GM06990 (cell line): Measurements from ENCODE around the gene SIGLEC1.

Experiments
- DNase-seq: peaks from one replicate; pipeline ENCODE4 v3.0.0-alpha.2; 2011; ENCODE audit not compliant: insufficient read length; ENCODE audit errors: extremely low read depth
- H3K27me3 ChIP-seq: replicated peaks from 2 replicates; pipeline ENCODE4 v1.6.0; 2011; ENCODE audit warnings: low read length; ENCODE audit not compliant: control insufficient read depth, insufficient read depth
- H3K36me3 ChIP-seq: 2 replicates; pipeline ENCODE4 v1.5.1; 2011; ENCODE audit warnings: low read length; ENCODE audit not compliant: control insufficient read depth, insufficient read depth
- H3K4me3 ChIP-seq: replicated peaks from 2 replicates; pipeline ENCODE4 v1.5.1; 2011; ENCODE audit warnings: low read depth, mild to moderate bottlenecking, control low read depth, low read length
- CTCF ChIP-seq: IDR thresholded peaks from 2 replicates; pipeline ENCODE4 v1.5.1; 2011; ENCODE audit warnings: low read length, control low read depth, mild to moderate bottlenecking, inconsistent platforms; ENCODE audit not compliant: insufficient read depth, poor library complexity, severe bottlenecking

The SIGLEC1 gene

GRCh38 chr20:3663031-3663701 is 49.2 kb downstream of the SIGLEC1 start, which contains the start of gene GFRA4:
Gene GFRA4, minus strand, starts transcription at chr20:3663399. Its CDS starts 0 bp downstream, at chr20:3663399.
- Histone ChIP-seq H3K27me3 (peaks cover 2% of the 10 kb centered on the region; the same call in 1 of the 2 replicates), H3K36me3 (no peaks in the 10 kb centered on the region), H3K4me3 (no peak within 1 kb of the TSS)
- no peak for TF ChIP-seq CTCF
- no peak for DNase-seq
